ENCODE results near the gene ZNF652.
"Not testable (repeated sequence)": the region's sequence is repeated elsewhere in the genome, so short reads cannot be mapped to it uniquely, and the experiment has no call there.

ZNF652 gene

GRCh38 chr17:49361902-49362722 is at the start of gene ZNF652:
Gene ZNF652, minus strand, starts transcription at chr17:49362250. Its CDS starts 44,525 bp downstream, at chr17:49317725.
- DNase-seq = peak; percentile 94

- no peak for DNase-seq
Observed at GRCh38 chr17:49409066-49409465, 47.0 kb upstream of the ZNF652 start.

- peak; percentile 90 for DNase-seq
Observed at GRCh38 chr17:49407981-49408501, 46.0 kb upstream of the ZNF652 start.

GRCh38 chr17:49407086-49407485 is 45.0 kb upstream of the ZNF652 start:
- DNase-seq = no peak

DNA sequence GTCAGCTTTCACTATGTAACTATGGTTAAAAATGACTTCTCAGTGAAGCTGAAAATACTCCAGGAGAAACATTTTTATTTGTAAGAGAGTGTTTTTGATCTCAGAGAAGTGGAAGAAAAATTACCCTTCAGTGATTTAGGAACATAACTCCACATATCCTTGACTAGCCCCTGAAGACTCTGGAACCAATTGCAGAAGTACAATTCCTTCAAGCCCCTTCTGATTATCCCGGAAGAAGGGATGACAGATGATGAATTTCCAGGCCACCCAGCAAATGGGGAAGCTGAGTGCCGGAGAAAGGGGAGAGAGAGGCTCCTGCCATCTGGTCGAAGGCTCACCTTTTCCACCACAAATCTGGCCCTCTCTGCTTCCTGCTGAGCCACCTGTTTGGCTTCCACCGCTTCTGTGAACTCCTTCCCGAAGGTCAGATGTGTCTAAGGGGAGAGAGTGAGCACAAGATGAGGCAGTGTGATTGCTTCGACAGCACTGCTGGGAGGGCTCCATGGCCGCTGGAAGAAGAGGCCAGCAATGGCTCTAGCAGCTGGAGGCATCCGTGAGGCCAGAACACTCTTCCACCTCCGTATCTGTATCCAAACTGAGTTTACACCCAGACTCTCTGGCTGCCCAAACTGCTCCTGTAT is 44.5 kb upstream of the ZNF652 start:
- DNase-seq = no peak

GRCh38 chr17:49404906-49405305 is 42.9 kb upstream of the ZNF652 start:
- no peak for DNase-seq

DNA sequence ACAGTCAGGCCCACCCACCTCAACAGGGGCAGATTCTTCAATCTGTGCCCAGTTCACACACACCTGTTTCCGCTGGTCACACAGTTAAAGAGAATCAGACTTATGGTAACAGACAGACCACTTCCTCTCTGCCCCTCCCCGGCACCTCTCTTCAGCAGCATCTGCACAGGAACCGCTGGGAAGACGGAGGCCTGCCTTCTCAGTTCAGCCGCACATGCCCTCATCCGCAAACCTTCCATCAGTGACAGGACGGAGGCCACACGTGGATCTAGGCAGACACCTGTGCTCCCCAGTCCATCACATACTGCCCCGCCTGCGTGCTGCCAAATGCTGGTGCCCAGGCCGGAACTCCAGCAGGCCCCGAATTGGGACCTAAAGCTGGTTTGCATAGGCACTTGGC is 42.3 kb upstream of the ZNF652 start:
- DNase-seq = no peak

- DNase-seq = no peak
Observed at GRCh38 chr17:49403514-49404289, 41.7 kb upstream of the ZNF652 start.

GRCh38 chr17:49402706-49403105 is 40.7 kb upstream of the ZNF652 start:
- DNase-seq = no peak

DNA sequence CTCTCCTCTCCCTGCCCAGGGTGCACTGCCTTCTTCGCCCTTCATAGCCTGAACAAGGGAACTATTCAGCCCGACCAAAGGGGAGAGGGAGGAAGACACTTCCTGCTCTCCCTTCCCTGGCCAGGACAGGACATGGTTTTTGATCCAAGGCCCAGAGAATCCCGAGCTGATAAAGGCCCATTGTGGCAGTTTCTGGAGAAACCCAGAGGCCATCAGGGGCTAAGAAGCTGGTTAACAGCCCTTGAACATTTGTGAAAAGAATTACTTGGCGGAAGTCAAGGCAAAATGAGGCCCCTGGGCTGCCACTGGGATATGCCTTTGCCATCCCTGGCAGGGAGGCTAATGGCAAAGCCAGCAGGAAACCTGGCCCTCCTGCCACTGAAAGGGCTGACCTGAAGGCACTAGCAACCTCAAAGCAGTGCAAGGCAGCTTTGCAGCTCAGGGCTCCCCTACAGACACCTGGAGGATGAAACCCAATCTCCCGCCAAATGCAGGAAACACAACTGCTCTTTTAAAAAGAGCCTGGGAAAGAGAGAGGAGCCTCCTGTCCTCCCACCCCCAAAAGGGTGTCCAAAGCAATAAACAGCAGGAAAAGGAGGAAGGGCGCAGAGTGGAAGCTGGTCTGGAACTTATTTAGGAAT is 40.0 kb upstream of the ZNF652 start:
- DNase-seq = no peak

GRCh38 chr17:49399995-49400394 is 37.9 kb upstream of the ZNF652 start:
- no peak for DNase-seq

DNA sequence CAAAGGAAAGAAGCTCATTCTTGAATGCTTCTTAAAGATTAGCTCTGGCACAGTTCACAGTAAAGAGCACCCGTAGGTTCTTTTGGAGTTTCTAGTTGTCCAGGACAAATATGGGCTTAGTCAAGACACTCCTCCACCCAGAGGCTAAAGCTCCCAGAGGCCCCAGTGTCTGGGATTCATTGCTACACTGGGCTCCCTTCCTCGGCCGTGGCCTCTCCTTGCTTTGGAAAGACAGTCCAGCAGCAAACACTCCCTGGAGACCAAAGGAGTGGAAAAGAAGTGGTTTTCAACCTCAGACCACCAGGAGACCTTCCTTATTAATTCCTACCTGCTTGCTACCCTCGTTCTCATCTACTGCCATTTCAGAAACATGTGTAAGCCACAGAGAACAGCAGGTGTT is 35.5 kb upstream of the ZNF652 start:
- DNase-seq = no peak

DNA sequence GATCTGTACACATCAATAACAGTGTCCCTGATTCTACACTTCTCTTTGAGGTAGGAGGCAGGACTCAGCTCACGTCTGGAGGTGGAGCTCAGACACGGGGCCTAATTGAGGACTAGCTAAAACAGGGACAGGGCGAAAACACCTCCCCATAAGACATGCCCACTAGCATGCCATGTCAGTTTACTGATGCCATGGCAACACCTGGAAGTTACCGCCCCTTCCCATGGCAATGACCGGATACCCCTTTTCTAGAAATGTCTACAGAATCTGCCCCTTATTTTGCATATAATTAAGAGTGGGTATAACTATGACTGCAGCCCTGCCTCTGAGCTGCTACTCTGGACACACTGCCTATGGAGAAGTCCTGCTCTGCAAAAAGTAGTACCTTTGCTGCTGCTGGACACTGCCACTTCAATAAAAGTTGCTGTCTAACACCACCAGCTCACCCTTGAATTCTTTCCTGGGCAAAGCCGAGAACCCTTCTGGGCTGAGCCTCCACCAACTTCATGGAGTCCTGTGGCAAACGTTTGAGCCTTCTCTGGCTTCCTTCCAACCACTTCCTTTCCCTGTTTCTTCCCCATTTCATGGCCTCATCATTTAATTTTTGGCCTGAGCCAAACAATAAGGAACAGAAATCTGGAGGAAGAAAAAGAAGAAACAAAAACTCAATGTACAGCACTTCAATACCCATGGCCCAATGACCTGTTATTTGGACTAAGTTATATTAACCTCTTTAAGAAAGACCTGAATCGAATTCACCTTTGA is 31.6 kb upstream of the ZNF652 start:
- no peak for DNase-seq

DNA sequence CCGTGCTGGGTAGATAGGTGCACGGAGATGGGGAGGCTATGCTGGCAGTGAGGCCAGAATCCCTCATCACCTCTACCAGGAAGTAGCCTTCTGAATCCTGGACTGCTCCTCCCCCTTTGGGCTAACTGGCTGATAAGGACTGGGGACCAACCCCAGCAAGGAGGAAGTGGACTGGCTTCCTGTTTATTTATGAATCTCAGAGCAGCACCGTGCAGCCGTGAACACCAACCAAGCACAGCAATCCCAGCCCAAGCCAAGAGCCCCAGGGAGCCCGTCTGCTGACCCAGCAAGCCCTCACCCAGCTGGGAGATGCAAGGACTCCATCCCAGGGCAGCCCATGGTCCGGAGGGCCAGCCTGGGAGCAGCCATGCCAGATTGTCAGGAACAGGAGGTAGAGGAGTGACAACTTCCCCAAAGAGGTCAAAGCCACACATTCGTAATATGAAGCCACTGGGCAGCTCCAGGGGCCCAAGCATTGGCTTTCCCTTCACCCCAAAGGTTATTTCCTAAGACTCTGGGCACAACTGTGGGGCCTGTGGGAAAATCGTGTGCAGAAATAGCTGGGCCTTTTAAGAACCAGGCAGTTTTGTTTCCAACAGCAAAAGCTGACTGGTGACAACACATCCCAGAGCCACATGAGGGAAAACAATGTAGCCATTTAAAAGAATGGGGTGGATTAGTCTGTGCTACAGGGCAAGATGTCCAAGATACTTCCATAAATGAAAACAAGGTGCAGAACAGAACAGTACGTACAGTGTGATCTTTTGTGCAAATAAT is 28.7 kb upstream of the ZNF652 start:
- DNase-seq = no peak

DNA sequence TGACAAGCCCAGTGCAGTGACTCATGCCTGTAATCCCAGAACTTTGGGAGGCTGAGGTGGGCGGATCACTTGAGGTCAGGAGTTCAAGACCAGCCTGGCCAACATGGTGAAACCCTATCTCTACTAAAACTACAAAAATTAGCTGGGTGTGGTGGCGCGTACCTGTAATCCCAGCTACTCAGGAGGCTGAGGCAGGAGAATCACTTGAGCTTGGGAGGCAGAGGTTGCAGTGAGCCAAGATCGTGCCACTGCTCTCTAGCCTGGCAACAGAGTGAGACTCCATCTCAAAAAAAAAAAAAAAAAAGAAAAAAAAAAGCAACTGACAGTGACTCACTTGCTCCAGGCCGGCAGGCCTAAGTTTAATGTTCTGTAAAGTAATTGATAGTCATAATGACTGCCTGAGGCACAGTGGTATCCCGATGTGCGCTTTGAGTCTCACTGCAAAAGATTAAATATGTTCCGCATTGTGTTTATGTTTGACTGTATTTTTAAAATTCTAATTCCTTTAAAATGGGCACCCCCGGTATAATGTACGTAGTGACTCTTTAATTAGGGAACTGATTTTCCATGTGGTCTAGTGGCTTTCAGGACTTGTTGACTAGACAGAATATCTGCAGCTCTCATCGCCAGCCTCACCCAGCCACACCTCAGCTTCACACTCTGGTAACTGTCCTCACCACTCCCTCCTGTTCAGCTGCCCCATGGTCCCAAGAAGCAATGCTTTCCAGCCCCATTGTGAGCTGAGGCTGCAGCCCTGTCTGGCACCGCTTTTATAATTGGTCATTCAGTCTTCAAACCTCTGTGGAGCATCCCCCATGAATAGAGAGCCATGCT is 27.7 kb upstream of the ZNF652 start:
- not testable (repeated sequence) for DNase-seq

DNA sequence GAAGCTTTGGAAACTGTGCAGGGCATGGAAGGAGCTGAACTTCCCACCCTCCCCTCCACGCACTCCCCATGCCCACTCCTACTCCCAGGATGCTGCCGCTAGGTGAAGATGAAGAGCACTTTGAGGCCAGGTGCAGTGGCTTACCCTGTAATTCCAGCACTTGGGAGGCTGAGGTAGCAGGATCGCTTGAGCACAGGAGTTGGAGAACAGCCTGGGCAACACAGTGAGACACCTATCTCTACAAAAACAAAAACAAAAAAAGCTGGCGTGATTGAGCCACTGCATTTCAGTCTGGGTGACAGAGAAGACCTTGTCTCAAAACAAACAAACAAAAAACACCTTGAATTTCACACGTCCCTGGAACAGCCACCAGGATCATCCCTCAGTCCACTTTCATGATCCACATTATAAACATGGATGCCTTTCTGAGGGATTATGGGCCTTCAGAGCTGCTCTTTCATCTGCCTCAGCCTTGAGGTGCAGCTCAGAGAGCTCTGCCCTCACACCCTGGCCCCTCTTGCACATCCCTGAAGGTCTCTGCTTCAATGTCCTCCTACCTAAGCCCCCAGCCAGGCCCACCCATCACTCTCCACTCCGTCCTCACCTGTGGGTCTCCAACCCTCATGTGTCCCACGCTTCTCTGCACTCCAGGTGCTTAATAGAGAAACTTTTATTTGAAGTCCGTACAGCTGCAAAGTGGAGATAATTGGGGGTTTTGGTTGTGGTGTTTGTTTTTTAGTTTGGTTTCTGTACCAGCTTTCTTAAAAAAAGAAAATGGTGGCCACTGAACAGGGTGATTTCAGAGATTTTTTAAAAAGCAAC is 26.9 kb upstream of the ZNF652 start:
- no peak for DNase-seq

DNA sequence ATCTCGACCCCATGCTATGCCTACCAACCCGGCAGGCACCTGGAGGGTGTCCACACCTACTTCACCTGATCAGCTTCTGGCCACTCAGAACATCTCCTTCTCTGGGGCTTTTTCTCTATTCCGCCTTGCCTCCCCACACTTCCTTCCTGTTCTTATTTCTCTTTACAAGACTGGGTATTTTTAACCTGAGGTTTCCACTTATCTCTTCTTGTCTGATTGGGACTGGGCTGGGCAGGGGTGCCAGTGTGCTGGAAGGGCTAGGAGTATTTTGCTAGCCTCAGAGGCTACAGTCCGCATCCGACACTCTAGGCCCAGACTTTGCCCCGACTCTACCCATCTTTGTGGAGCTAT is 26.2 kb upstream of the ZNF652 start:
- no peak for DNase-seq

GRCh38 chr17:49387498-49388289 is 25.6 kb upstream of the ZNF652 start:
- DNase-seq = no peak

DNA sequence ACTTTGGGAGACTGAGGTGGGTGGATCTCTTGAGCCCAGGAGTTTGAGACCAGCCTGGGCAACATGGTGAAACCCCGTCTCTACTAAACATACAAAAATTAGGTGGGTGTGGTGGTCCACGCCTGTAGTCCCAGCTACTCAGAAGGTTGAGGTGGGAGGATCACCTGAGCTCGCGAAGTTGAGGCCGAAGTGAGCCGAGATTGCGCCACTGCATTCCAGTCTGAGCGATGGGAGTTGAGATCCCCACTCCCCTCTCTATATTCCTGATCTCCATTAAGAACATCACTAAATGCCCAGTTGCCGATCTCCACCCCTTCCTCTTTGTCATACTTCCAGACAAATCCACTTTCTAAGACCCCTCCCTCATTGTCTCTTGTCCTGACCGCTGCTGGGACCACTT is 24.3 kb upstream of the ZNF652 start:
- DNase-seq = no peak

Measured in DMS79 (cell line).